GM18907 (cell line): ENCODE data around the gene GIMAP8.
"Not testable (repeated sequence)": the region's sequence is repeated elsewhere in the genome, so short reads cannot be mapped to it uniquely, and the experiment has no call there.

Experiments used
- ATAC-seq: cut with Tn5 transposase; IDR thresholded peaks from one replicate; pipeline ENCODE4 v1.9.1; 2021; ENCODE audit warnings: mild to moderate bottlenecking, moderate library complexity; ENCODE audit not compliant: unreplicated experiment

GIMAP8 gene

DNA sequence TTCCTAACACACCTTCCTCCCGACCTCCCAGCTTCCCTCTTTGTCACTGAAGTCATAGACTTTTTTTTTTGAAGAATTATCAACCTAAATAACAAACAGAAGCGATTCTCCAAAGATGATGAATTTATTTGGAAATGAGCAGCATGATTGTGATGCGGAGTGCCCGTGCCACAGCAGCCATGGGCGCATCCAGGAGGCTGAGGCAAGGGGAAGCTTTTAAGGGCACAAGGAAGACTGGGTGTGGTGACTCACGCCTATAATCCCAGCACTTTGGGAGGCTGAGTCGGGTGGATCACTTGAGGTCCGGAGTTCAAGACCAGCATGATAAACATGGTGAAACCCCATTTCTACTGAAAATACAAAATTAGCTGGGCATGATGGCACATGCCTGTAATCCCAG lies 16.2 kb upstream of the GIMAP8 start:
- ATAC-seq, result no peak

- no peak for ATAC-seq
These were observed 15.4 kb upstream of the GIMAP8 start for GRCh38 chr7:150435047-150435389.

- peak; percentile 92 for ATAC-seq
These were observed 14.9 kb upstream of the GIMAP8 start for GRCh38 chr7:150435390-150436073.

- no peak for ATAC-seq
These were observed 10.5 kb upstream of the GIMAP8 start for GRCh38 chr7:150439967-150440366.

- no peak for ATAC-seq
These were observed 8.9 kb upstream of the GIMAP8 start for GRCh38 chr7:150441524-150441923.

DNA sequence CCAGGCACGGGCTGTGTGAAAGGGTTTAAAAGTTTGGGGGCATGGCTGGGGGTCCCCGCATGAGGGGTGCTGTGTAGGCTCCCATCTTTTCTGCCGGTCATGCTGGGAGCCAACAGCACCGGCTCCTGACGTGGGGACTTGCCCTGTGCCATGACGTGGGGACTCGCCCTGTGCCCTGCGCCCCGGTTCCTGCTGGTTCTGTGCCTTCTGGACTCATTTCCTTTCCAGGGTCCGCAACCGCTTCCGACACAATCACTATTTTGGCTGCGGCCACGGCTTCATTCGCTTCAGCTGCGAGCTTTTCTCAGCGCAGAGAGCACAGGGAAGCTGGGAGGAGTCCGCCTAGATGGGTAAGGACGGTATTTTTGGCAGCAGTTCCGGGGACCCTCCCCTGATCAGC lies 7.6 kb upstream of the GIMAP8 start:
- ATAC-seq, result no peak

DNA sequence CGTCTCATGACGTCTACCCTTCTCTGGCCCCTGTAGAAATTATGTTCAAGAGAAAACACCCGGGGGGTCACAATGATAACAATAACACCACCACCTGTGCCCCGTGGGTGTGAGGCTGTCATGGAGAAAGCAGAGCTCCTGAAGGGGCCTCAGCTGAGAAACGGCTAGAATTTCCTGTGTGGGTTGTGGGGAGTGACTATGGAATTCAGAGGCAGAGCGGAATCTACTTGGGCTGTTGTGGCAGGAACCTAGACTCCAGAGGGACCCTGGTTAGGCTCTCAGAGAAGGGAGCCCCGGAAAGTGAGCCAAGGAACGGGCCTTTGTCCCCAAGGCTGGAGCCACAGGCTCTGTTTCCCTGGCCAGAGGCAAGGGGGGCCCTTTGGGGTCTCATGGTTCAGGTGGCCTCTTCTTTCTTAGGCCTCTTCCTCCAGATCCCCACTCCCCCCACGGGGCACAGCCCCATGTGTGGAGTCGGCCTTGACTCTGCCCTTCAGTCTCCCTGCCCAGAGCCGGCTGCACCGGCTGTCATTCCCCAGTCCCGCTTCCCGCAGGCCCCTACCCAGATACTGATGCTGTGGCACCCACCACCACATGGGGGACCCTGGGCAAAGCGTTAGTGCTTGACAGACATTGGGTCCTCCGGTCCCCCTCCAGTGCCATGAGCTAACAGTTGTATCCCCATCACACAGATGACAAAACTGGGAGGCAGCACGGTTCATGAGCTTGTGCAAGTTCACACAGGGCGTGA lies 6.5 kb upstream of the GIMAP8 start:
- no peak for ATAC-seq

DNA sequence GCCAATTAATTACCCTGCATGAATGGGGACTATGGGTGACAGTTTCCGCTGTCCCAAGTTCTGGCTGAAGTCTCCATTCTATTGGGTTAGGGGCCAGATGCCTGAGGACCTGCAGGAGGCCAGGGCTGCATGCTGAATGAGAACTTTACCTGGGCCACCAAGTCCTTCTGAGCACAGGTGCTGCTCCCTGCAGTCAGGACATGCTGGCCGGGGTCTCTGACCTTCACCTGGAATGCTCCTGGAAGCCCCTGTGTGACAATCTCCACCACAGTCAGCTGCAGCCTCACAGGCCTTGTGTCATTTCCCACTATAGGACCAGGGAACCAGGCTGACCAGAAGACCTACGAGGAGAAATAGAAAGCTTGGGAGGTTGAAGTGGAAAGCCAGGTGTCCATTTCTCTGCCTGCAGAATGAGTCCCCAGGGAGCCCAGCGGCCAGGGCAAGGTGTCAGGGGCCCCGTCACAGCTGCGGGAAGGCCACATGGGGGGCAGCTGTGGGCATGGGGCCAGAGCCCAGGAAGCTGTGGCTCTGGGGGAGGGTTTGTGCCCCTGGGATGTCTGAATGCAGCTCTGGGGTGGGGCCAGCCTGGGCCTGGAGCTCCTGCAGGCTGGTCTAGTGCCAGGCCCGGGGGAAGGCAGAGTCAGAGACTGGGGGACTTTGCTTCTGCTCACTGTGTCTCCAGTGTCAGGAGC lies 5.6 kb upstream of the GIMAP8 start:
- ATAC-seq, result no peak

GRCh38 chr7:150446288-150446938 lies 4.0 kb upstream of the GIMAP8 start:
- ATAC-seq, result no peak

DNA sequence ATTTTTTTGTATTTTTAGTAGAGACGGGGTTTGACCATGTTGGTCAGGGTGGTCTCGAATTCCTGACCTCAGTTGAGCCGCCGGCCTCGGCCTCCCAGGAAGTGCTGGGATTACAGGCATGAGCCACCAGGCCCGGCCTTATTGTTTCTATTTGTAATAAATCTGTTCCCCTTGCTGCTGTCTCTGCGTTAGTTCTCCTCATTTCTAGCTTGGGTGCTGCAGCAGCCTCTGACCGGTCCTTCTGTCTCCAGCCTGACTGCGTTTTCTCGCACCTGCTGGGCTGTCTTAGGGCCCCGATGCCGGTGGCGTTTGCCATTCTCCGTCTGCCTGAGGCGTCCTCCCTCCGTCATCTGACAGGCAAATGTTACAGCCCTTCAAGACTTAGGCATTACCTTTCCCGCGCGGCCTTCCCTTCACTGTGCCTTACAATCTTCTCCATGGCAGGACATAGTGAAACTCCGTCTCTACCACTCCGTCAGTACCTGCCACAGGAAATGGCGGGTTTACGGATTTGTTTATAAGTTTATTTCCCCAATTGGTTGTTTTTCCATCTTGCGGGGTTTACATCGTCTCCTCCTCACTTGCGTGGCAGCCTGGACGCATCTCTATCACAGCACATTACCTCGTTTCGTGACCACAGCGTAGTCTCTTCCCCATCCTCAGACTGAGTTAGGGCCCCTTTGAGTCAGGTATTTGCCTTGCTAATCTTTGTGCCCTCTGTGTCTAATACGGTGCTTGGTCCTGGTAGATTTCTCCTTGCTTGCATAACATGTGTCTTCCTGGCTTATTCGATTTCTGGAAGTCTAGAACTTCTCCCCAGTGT lies 2.3 kb upstream of the GIMAP8 start:
- ATAC-seq, result no peak

- ATAC-seq, result peak; percentile 54
These were observed 1.7 kb upstream of the GIMAP8 start for GRCh38 chr7:150448789-150449147.

GRCh38 chr7:150449206-150449952 lies 1.1 kb upstream of the GIMAP8 start:
- ATAC-seq, result no peak

- ATAC-seq, result peak; percentile 61
These were observed 815 bp downstream of the GIMAP8 start for GRCh38 chr7:150451097-150451793.

DNA sequence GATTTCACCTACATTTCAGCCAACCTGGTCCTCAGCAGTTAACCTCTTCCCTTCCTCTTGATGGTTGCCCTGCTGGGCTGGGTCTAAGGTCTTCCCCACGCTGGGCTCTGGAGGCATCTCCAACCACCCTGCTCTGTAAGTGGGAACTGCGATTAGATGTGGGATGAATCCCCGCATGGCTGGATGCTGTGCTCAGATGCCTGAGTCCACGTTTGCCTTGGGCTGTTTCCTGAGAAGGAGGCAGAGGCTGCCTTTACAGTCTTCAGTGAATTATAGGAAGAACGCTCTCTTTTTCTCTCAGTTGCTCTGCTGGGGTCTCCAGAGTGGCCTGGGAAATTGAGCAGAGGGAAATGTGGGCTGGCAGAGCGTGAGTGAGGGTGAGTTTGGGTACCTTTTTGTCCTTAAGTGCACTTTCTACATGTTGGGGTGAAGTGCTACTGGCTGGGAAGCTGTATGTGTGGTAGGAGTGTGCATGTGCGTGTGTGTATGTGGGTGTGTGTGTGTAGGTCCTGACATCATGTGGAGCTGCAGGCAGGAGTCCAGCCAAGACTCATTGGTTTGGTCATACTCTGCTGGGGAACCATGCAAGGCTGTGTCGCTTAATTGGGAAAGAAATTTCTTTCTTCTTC lies 1.5 kb downstream of the GIMAP8 start:
- ATAC-seq, result no peak

- no peak for ATAC-seq
These were observed 2.8 kb downstream of the GIMAP8 start for GRCh38 chr7:150453181-150453580.

- ATAC-seq, result no peak
These were observed 3.5 kb downstream of the GIMAP8 start for GRCh38 chr7:150453892-150454291.

DNA sequence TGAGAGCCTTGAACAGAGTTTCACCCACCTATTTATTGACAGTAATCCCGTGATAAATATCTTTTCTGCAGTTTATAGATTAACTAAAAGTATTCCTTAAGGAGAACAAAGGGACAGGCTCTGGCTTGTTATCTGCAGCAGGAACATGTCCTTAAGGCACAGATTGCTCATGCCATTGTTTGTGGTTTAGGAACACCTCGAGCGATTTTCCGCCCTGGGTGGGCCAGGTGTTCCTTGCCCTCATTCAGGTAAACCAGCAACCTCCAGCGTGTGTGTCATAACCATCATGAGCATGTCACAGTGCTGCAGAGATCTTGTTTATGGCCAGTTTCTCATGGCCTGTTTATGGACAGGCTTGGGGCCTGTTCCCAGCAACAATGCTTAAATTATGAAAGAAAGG lies 6.6 kb downstream of the GIMAP8 start:
- ATAC-seq, result not testable (repeated sequence)

- no peak for ATAC-seq
These were observed 7.8 kb downstream of the GIMAP8 start for GRCh38 chr7:150458235-150458634.

- no peak for ATAC-seq
These were observed 8.3 kb downstream of the GIMAP8 start for GRCh38 chr7:150458756-150459155.
